ENCODE measurements around the gene ARHGDIB.

DNA sequence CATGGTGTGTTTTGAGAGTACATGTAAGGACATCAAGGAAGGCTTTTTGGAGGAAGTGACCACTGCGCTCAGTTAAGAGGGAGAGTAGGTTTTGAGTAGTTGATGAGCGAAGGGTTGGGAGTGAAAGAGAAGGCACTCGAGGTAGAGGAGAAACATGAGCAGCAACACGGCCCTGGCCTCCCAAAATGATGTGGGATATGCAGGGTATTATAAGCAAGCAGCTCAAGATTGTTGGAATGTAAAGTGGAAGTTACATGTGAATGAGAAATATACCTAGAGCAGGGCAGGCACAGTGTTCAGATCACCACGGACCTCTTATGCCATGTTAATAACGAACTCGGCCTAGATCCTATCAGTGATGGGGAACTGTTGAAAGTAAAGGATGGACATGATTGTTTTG lies 2.1 kb upstream of the ARHGDIB start:
- TF ChIP-seq ZNF274 (IDR thresholded peaks at IDR 0.05; ENCODE audit: low read depth, low read length) (no peak), YY1 (IDR thresholded peaks at IDR 0.05; ENCODE audit: insufficient read depth, insufficient read length) (no peak), SUZ12 (IDR thresholded peaks at IDR 0.05; ENCODE audit: extremely low read depth, insufficient read depth, insufficient read length) (no peak)
